ENCODE data around the gene ACSM6.
"Not testable (repeated sequence)": the region's sequence is repeated elsewhere in the genome, so short reads cannot be mapped to it uniquely, and the experiment has no call there.

Gene ACSM6

DNA sequence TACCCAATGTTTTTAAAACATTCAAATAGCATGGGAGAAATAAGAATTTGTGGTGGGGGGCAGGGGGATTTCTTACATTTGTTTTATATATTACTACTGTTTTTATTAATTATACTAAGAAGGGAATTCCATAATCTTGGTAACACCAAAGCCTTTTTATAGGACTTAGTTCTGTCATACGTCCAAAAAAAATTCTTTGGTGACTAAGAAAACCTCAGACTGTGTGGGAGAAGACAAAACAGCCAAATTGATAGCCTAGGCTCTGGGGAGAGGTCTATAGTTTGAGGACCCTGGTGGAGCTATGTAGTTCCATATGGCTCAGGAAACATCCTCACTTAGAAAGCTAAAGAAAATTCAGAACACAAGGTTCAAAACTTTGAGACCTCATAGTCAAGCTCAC, 23.4 kb downstream of the ACSM6 start:
- no peak for DNase-seq

DNA sequence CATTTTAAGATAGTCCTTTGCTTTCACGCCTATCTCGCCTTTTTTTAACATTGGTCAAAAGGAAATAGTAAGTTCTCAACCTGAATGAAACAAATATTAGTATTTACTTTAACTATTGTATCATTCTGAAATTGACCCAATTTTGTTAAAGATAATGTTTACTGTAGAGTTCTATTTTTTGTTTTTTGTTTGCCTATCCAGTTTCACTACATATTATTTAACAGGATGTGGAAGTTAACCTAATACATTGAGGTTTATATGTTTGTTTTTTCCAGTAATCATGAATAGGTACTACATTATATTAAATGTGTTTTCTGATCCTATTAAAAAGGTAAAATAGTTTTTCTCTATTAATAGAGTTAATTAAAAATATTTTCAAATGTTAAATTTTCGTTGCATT, 26.5 kb downstream of the ACSM6 start:
- DNase-seq, result no peak

DNA sequence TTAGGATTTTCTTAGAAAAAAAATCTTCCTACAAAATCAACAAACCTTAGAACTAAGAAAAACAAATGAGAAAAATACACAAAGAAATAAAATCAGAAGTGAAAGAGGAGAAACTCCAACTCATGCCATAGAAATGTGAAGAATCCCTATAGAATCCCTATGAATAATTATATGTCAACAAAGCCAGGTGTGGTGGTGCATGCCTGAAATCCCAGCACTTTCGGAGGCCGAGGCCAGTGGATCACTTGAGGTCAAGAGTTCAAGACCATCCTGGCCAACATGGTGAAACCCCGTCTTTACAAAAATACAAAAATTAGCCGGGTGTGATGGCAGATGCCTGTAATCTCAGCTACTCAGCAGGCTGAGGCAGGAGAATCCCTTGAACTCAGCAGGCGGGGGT, 27.1 kb downstream of the ACSM6 start:
- DNase-seq, result no peak

DNA sequence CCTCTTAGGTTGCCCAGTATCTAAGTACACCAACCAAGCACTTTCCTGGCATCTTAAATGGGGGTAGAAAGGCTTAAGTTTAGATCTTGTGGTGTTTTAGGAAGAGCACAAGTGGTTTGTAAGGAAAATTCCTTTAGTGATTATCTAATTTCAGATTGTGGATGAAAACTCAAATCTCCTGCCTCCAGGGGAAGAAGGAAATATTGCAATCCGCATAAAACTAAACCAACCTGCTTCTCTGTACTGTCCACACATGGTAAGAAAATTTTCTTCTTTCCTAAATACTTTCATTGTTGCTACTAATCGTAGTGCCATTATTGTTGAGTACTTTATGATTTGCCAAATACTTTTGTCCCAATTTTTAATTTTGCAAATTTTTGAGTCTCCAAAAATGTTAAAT, 31.1 kb downstream of the ACSM6 start:
- DNase-seq, result no peak

- not testable (repeated sequence) for DNase-seq
Measured at GRCh38 chr10:95228934-95229723, 35.1 kb downstream of the ACSM6 start.

DNA sequence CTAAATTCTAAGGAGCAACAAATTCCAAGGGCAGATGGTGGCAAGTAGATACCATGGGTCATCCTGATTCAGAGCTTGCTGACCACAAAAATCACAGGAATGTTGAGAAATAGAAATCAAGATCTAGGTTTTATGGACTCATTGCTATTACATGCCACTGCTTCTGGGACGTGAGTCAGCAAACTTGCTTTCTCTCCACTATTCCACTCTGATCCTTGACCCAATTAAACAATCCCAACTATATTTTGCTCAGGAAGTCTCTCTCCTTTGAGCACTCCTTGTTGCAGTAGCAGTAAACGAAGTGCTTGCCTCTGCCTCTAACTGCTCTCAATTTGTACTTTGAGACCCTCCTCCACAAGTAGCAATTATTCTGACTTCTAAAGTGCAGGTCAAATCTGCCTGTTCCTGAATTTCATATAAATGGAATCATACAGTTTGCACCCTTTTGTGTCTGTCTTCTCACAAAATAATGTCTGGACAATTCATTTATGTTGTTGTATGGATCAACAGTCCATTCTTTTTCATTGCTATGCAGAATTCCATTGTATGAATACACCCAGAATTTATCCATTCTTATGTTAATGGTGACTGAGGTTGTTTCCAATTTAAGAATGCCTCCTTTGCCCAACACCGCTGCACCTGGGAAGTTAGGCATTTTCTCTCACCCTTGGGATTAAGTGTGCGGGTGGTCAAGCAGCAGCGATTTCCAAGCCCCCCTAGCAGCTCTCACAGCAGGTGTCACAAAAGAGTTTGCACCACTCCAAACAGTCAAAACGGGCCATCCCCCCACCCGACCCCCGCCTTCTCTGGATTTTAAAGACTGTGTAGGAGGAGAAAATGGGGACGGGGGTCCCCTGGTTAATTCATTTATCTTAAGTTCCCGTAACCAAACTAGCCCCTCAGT, 35.9 kb downstream of the ACSM6 start:
- DNase-seq, result no peak

DNA sequence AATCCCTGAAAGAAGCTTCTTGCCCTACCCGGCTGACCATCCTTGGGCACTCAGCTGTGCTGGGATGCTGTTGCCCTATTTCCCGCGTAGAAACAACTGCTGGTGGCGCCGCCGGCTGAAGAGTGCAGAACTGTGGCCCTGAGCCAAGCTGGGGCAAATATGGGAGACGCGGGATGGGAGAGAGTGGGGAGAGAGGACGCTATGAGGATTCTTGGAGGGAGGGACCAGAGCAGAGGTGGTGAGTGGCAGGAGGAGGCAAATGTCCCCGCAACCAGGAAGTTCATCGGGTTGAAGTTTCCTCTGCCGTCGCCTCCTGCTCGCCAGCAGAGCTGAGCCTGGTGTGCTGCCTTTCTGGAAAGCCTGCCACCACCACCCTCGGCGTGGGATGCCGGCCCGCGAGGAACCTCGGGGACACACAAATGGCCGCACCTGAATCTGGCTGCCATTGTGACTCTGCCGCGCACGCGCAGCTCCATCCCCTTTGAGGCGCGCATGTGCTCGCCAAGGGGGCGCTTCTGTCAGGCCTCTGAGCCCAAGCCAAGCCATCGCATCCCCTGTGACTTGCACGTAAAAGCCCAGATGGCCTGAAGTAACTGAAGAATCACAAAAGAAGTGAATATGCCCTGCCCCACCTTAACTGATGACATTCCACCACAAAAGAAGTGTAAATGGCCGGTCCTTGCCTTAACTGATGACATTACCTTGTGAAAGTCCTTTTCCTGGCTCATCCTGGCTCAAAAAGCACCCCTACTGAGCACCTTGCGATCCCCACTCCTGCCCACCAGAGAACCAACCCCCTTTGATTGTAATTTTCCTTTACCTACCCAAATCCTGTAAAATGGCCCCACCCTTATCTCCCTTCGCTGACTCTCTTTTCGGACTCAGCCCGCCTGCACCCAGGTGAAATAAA, 36.9 kb downstream of the ACSM6 start:
- peak; percentile 12 for DNase-seq

DNA sequence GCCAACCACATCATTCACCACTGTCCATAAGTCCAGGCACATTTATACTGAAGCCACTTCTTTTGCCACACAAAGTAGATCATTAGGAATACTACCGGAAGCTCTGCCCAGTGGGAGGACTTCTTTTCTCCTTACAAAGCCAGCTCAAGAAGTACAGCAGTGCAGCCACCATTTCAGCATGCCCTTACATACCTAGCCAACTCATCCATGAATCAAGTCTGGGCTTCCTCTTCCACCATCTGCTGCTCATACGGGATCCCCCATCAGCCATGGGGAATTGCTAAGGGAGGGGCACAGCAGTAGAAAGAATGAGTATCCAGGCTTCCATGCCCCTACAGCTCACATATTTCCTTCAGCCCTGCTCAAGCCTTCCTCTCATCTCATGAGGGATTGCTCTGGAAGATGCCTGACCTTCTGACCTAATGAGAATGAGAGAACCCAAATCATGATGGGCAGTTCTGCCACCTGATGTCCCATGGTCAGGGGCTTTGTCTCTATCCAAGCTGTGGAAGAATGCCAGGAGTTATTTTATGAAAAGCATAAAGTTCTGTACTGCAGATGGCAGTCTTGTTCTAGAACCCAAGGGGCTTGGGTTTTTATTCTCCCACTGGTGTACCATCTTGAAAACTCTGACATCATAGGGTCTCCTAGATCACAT, 39.5 kb downstream of the ACSM6 start:
- DNase-seq, result no peak

DNA sequence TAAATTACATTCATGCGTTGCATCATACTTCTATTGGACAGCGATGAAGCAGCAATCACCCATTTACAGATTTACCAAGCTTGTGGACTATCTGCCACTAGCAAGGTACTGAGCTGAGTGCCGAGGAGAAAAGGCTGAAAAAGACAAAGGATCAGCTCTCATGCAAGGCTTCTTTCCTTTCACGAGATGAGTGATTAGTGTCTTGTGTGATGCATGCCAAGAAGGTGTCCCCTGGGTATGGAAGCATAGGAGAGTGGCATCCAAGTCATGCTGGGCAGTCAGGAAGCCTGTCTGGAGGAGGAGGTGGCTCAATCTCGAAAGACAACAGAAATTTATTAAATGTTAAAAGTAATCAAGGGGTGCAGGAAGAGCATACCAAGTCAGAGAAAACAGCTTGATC, 40.9 kb downstream of the ACSM6 start:
- no peak for DNase-seq

DNA sequence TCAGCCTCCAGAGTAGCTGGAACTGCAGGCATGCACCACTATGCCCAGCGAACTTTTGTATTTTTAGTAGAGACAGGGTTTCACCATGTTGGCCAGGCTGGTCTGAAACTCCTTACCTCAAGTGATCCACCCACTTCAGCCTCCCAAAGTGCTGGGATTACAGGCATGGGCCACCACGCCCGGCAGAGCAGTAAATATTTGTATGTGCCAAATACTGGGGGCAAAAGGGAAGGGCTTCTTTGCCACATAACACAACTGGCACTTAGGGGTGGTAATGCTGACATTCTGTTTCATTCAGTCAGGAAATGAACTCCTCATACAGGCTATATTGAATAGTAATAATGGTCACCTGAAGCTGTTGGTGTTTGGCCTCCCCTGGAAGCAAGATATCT, 41.6 kb downstream of the ACSM6 start:
- DNase-seq, result no peak

- no peak for DNase-seq
Measured at GRCh38 chr10:95236068-95236903, 42.2 kb downstream of the ACSM6 start.

DNA sequence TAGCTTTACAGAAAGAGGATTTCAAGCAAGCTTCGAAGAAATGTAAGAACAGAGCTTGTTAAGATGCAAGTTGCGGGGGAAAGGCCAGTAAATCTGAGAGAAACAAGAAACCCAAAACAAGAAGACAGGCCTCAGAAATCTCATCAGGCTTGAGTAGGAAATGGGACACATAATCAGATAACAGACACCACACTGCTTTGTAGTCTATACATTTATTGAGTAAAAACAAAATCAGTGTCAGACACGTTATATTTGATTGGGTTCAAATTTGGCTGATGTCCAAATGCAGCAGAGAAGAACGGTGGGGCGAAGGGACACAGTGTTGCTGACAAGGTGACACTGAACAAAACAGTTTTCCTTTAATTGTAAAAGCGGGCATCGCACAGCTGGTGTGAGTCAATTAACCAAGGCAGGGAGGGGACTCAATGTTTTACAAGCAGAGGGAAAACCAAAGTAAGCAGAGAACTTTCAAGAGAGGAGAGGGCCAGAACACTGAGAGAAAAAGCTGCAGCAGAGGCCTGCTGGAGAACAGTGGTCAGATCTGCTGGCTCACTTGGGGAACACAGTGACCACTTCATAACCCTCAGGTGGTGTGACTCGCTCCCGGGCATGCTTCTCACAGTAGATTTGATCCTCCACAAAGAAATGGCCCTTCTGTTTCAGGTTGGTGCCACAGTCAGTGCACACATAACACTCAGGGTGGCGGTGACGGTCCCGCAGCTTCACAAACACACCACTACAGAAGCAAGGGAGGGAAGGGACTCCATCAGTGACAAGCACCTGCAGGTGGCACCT, 43.5 kb downstream of the ACSM6 start:
- DNase-seq, result no peak

GRCh38 chr10:95240096-95240495, 46.1 kb downstream of the ACSM6 start:
- DNase-seq, result not testable (repeated sequence)

GRCh38 chr10:95240811-95241210, 46.8 kb downstream of the ACSM6 start:
- DNase-seq, result no peak

GRCh38 chr10:95241533-95241932, 47.5 kb downstream of the ACSM6 start:
- DNase-seq, result no peak

- no peak for DNase-seq
Measured at GRCh38 chr10:95242581-95243317, 48.7 kb downstream of the ACSM6 start.

DNA sequence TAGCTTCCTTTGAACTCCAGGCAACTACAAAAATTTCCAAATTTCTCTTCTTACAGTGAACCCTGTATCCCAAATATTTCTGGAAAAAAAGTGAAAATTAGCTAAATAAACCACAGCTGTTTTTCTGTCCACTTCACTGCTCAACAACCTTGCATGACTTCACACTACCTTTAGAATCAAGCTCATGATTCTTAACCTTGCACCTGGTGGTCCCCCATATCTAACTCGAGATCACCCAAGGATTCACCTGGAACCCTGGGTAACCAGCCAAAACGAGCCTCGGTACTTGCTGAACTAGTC, 49.2 kb downstream of the ACSM6 start:
- DNase-seq, result no peak

- DNase-seq, result no peak
Measured at GRCh38 chr10:95244152-95244551, 50.1 kb downstream of the ACSM6 start.

GRCh38 chr10:95245425-95246055, 51.5 kb downstream of the ACSM6 start:
- no peak for DNase-seq
